WI38 (cell line): ENCODE results near the gene RNF225.

ENCODE experiments used
- H3K4me3 ChIP-seq: 2 replicates; pipeline ENCODE4 v1.5.1; 2011; ENCODE audit warnings: low read depth, mild to moderate bottlenecking, control low read depth, low read length
- CTCF ChIP-seq: IDR thresholded peaks from 2 replicates; pipeline ENCODE4 v1.5.1; 2012; ENCODE audit warnings: low read depth, mild to moderate bottlenecking, control low read depth, low read length

Gene RNF225

GRCh38 chr19:58395220-58395978 lies at the start of gene RNF225:
Gene RNF225, plus strand, starts transcription at chr19:58395656. Its CDS starts 434 bp downstream, at chr19:58396090.
- TF ChIP-seq CTCF = no peak
- H3K4me3 ChIP-seq = no peak within 1 kb of the TSS

GRCh38 chr19:58346961-58347929 lies 48.2 kb upstream of the RNF225 start:
- TF ChIP-seq CTCF = no peak
- H3K4me3 ChIP-seq = peak overlapping the region; percentile 87

- H3K4me3 ChIP-seq = peak overlapping the region; percentile 87
These were observed 47.4 kb upstream of the RNF225 start for GRCh38 chr19:58348080-58348479.

GRCh38 chr19:58349590-58349989 lies 45.9 kb upstream of the RNF225 start:
- TF ChIP-seq CTCF = no peak
- H3K4me3 ChIP-seq = no peak overlapping the region

GRCh38 chr19:58350001-58350861 lies 45.2 kb upstream of the RNF225 start:
- H3K4me3 ChIP-seq = no peak overlapping the region
- TF ChIP-seq CTCF = no peak

- H3K4me3 ChIP-seq = no peak overlapping the region
- no peak for TF ChIP-seq CTCF
These were observed 44.4 kb upstream of the RNF225 start for GRCh38 chr19:58350871-58351557.

- no peak for TF ChIP-seq CTCF
- H3K4me3 ChIP-seq = no peak overlapping the region
These were observed 43.9 kb upstream of the RNF225 start for GRCh38 chr19:58351558-58351878.
